NB4 (cell line): Measurements from ENCODE around the gene CTNNA2.

Experiments used
- DNase-seq: peaks from one replicate; pipeline ENCODE4 v3.0.0; 2010; ENCODE audit warnings: low read depth
- H3K4me3 ChIP-seq: one replicate; pipeline ENCODE4 v1.5.1; 2011; ENCODE audit warnings: mild to moderate bottlenecking, low read depth, low read length, moderate library complexity
- MYC ChIP-seq: IDR thresholded peaks from 2 replicates; pipeline ENCODE4 v1.6.1; 2011; ENCODE audit warnings: low read depth, low read length
- POLR2A ChIP-seq: IDR thresholded peaks from 2 replicates; pipeline ENCODE4 v1.6.1; 2011; ENCODE audit warnings: mild to moderate bottlenecking; ENCODE audit not compliant: insufficient read length; ENCODE audit errors: extremely low read depth
- TF ChIP-seq, protein P1 (sequence below): IDR thresholded peaks from 2 replicates; pipeline ENCODE4 v1.6.1; 2011; ENCODE audit warnings: low read depth, low read length
- TF ChIP-seq, protein P2 (sequence below): IDR thresholded peaks from one replicate; pipeline ENCODE4 v1.5.1; 2012; ENCODE audit warnings: low read depth, low read length

The CTNNA2 gene

DNA sequence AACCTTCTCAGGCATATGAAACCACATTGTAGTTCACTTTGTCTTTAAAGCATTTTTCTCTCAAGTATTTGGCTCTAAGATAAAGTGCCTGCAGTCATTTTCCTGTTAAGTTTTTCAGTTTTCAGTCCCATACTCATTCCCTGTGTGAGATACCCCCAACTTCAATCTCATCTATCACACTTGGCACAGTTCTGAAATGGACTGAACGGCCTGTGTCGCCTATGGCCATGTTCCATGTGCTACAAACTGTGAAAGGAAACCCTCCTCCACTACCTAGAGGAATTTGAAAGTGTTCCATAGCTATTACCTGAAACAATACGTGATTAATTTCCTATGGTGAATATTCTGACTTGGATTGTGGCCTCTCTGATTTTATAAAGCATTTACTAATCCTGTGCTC is 319.1 kb downstream of the CTNNA2 start:
- DNase-seq, result no peak

DNA sequence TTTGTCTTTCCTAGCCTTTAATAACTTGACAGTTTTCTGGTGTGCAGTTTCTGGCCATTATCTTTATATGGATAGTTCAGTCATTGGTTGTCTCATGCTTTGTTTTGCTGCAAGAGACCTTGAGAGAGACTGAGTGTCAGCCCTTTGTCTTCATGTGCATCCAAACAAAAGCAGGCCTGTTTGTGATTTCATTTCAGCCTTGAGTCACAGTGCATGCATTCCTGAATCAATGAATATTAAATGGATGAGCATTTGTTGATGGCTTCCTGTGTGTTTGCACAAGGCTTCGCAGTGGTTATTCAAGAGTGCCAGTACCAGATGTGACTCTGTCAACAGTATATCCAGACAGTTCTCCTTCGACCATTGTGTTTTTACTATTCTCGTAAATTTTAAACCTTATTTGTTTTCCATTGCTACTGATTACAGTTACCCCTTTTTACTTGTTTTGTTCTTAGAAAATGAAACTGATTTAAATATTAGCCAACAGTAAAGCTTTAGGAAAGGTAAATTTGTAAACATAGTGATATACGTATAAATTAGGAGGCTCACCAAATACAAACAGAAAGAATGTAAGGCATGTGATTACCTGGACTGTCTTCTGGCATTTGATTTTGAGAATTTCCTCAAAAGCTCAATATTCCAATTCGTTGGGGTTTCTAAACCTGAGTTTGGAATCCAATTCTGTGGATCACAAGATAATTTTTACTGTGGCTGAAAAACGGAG is 319.8 kb downstream of the CTNNA2 start:
- no peak for DNase-seq
- no peak overlapping the region for H3K4me3 ChIP-seq
- TF ChIP-seq, protein P1, sequence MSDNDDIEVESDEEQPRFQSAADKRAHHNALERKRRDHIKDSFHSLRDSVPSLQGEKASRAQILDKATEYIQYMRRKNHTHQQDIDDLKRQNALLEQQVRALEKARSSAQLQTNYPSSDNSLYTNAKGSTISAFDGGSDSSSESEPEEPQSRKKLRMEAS, result no peak
- TF ChIP-seq MYC, result no peak
- TF ChIP-seq POLR2A, result no peak
- TF ChIP-seq, protein P2, sequence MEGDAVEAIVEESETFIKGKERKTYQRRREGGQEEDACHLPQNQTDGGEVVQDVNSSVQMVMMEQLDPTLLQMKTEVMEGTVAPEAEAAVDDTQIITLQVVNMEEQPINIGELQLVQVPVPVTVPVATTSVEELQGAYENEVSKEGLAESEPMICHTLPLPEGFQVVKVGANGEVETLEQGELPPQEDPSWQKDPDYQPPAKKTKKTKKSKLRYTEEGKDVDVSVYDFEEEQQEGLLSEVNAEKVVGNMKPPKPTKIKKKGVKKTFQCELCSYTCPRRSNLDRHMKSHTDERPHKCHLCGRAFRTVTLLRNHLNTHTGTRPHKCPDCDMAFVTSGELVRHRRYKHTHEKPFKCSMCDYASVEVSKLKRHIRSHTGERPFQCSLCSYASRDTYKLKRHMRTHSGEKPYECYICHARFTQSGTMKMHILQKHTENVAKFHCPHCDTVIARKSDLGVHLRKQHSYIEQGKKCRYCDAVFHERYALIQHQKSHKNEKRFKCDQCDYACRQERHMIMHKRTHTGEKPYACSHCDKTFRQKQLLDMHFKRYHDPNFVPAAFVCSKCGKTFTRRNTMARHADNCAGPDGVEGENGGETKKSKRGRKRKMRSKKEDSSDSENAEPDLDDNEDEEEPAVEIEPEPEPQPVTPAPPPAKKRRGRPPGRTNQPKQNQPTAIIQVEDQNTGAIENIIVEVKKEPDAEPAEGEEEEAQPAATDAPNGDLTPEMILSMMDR, result no peak

More for the DNA sequence above, 319.1 kb downstream of the CTNNA2 start:
- H3K4me3 ChIP-seq, result no peak overlapping the region
- TF ChIP-seq MYC (no peak), POLR2A (no peak)
- TF ChIP-seq, protein P2, result no peak
- TF ChIP-seq, protein P1, result no peak

DNA sequence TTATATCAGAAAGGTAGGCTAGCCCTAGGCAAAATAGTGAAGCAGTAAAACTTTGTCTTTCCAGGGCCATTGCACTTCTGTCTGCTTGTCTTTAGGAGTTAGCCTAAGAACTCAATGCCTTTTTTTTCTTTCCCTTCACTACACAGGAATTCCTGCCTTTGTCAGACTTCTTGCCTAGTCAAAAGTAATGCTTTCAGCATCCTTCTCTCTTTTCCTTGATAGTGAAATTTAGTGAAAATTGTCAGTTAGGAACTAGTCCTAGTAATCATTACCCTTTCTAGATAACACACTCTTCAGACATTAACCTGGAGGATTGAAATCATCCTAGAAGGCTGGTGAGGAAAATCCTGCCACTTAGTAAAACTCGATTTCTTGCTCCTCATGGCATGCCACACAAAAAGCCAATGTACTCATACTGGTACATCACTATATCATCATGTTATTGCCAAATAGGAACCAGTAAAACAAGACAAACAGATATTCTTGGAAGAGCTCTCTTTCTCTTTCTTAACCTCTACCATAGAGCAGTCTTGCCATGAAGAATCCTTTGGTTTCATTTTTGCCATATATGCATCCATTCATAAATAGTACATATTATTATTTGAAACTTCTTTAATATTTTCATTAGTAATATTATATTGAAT is 320.5 kb downstream of the CTNNA2 start:
- no peak for TF ChIP-seq MYC
- no peak for DNase-seq
- no peak overlapping the region for H3K4me3 ChIP-seq

DNA sequence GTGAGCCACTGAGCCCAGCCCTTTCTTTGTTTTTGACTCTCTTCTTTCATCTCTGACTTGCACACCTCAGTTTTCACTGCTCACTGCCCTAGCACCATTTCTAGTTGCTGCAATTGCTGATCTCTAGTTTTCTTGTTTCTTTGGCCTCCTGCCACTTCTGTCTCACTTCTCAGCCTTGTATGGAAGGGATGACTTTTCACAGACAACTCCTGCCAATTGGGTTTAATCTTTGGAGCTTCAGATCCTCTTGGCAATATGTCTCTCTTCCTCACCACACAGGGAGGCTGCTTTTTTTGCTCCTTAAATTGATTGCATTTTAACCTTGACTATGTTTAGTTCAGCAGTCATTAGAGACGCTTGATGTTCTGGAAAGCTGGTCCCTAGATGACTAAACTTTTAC is 323.1 kb downstream of the CTNNA2 start:
- TF ChIP-seq MYC (no peak), POLR2A (no peak)
- TF ChIP-seq, protein P2, result no peak
- DNase-seq, result no peak

DNA sequence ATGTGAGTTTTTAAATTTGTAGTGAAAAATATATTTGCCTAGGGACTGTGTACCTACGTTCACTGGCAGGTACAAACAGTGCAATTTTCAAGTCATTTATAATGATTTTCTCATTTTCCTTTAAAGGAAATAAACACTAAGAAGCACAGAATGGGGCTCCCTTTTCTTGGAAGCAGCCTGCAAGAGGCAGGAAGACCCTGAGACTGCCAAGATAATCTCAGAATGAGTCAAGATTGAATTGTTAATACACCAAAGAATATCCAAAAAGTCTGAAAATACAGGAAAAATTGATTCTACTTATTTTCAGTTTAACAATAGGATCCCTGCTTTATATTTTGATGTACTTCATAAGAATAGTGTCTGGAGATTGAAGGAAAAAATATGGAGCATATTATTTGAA is 331.2 kb downstream of the CTNNA2 start:
- H3K4me3 ChIP-seq, result no peak overlapping the region
- TF ChIP-seq, protein P1, result no peak
- TF ChIP-seq, protein P2, result no peak
- TF ChIP-seq POLR2A (no peak), MYC (no peak)
- DNase-seq, result no peak

More for the DNA sequence above, 323.1 kb downstream of the CTNNA2 start:
- H3K4me3 ChIP-seq, result no peak overlapping the region

DNA sequence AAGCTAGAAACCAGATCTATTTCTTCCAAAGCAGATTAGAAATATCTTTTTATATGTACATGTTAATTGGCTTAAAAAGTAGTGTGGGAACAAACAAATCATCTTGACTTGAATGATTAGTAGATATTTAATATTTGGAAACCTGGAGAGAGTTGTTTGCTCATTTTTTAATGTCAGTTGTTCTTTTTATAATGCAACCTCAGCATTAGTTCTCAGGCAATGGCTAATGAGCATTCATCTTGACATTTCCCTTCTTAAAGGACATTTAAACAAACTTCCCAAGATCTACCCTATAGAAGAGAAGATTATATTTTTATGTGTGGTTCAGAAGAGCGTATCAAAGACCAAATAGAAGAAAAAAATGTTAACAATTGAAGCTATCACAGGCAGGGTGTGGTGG is 334.0 kb downstream of the CTNNA2 start:
- no peak for DNase-seq
- no peak overlapping the region for H3K4me3 ChIP-seq
- TF ChIP-seq, protein P1, result no peak
- TF ChIP-seq, protein P2, result no peak
- TF ChIP-seq POLR2A, result no peak
